Measurements from ENCODE around the gene CEP192.

DNA sequence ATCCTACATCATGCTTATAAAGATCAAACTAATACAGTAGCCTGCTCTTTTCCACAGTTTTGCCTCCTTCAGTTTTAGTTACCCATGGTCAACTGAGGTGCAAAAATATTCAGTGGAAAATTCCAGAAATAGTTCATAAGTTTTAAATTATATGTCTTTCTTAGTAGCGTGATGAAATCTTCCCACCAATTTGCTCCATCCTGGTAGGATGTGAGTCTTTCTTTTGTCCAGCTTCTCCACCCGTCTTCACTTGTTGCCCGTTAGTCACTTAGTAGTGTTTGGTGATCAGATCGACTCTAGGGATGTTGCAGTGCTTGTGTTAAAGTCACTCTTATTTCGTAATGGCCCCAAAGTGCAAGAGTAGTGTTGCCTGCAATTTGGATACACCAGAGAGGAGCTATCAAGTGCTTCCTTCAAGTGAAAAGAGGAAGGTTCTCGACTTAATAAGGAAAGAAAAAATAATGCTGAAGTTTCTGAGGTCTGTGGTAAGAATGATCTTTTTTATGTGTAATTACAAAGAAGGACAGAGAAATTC lies 57.0 kb downstream of the CEP192 start:
- TF ChIP-seq, protein P1, sequence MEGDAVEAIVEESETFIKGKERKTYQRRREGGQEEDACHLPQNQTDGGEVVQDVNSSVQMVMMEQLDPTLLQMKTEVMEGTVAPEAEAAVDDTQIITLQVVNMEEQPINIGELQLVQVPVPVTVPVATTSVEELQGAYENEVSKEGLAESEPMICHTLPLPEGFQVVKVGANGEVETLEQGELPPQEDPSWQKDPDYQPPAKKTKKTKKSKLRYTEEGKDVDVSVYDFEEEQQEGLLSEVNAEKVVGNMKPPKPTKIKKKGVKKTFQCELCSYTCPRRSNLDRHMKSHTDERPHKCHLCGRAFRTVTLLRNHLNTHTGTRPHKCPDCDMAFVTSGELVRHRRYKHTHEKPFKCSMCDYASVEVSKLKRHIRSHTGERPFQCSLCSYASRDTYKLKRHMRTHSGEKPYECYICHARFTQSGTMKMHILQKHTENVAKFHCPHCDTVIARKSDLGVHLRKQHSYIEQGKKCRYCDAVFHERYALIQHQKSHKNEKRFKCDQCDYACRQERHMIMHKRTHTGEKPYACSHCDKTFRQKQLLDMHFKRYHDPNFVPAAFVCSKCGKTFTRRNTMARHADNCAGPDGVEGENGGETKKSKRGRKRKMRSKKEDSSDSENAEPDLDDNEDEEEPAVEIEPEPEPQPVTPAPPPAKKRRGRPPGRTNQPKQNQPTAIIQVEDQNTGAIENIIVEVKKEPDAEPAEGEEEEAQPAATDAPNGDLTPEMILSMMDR (IDR thresholded peaks at IDR 0.05), result no peak
- no peak for TF ChIP-seq POLR2A (IDR thresholded peaks at IDR 0.05)

All from uterus (tissue), 2 donors.